Keratinocyte (primary cell): ENCODE measurements around the gene GCHFR. TPM values are rescaled to one million over a fixed set of nuclear protein-coding genes. Genes with fewer than 3 reads are reported as not detected.

Source experiments
- DNase-seq: peaks from one replicate; pipeline ENCODE4 v3.0.0-alpha.2; 2011; ENCODE audit warnings: low read depth, missing footprints, low spot score
- FAIRE-seq: peaks from 2 replicates; lab custom pipeline; 2011; peaks lifted over from hg19 to GRCh38; lab: Jason Lieb, UNC
- H2AFZ ChIP-seq: 2 replicates; pipeline ENCODE4 v1.6.0; 2012; ENCODE audit warnings: low read length, control low read depth, inconsistent platforms; ENCODE audit not compliant: control insufficient read depth
- H3K27ac ChIP-seq: 2 replicates; pipeline ENCODE4 v1.5.1; 2011; ENCODE audit warnings: low read length; ENCODE audit not compliant: control insufficient read depth, insufficient read depth
- H3K27me3 ChIP-seq: 3 replicates; pipeline ENCODE4 v1.6.0; 2011; ENCODE audit warnings: low read length; ENCODE audit not compliant: control insufficient read depth, insufficient read depth; ENCODE audit errors: extremely low read depth
- H3K36me3 ChIP-seq, 2 experiments: 2 replicates in 1 of 2; 3 replicates in 1 of 2; pipeline ENCODE4 v1.5.1; 2011; ENCODE audit warnings: low read length in 2 of 2, mild to moderate bottlenecking in 1 of 2; ENCODE audit not compliant: control insufficient read depth in 2 of 2, insufficient read depth in 2 of 2; ENCODE audit errors: extremely low read depth in 1 of 2
- H3K4me1 ChIP-seq: 3 replicates; pipeline ENCODE4 v1.5.1; 2011; ENCODE audit warnings: low read length; ENCODE audit not compliant: control insufficient read depth, insufficient read depth; ENCODE audit errors: extremely low read depth
- H3K4me2 ChIP-seq: 3 replicates; pipeline ENCODE4 v1.6.0; 2011; ENCODE audit warnings: low read depth, low read length; ENCODE audit not compliant: control insufficient read depth, insufficient read depth; ENCODE audit errors: extremely low read depth
- H3K4me3 ChIP-seq, 3 experiments: fragments of 200-600 bp in 1 of 3; sonication (generic) in 1 of 3; 2 replicates in 2 of 3; 3 replicates in 1 of 3; pipeline ENCODE4 v1.5.1; 2011 to 2016; ENCODE audit warnings: low read length in 3 of 3, mild to moderate bottlenecking in 3 of 3, control low read depth in 2 of 3, inconsistent platforms in 1 of 3, low read depth in 1 of 3, mixed read lengths in 1 of 3, mixed run types in 1 of 3, moderate library complexity in 1 of 3; ENCODE audit not compliant: control insufficient read depth in 2 of 3, insufficient read depth in 2 of 3; ENCODE audit errors: extremely low read depth in 1 of 3
- H3K79me2 ChIP-seq: 2 replicates; pipeline ENCODE4 v1.6.0; 2012; ENCODE audit warnings: low read length; ENCODE audit not compliant: control insufficient read depth, insufficient read depth
- H3K9ac ChIP-seq: 3 replicates; pipeline ENCODE4 v1.6.0; 2011; ENCODE audit warnings: low read length; ENCODE audit not compliant: control insufficient read depth, insufficient read depth; ENCODE audit errors: extremely low read depth
- H3K9me1 ChIP-seq: 3 replicates; pipeline ENCODE4 v1.6.0; 2011; ENCODE audit warnings: low read length; ENCODE audit not compliant: control insufficient read depth, insufficient read depth; ENCODE audit errors: extremely low read depth
- H3K9me3 ChIP-seq: 2 replicates; pipeline ENCODE4 v1.5.1; 2012; ENCODE audit warnings: low read depth, low read length; ENCODE audit not compliant: control insufficient read depth
- H4K20me1 ChIP-seq: 3 replicates; pipeline ENCODE4 v1.6.0; 2011; ENCODE audit warnings: low read length; ENCODE audit not compliant: control insufficient read depth, insufficient read depth; ENCODE audit errors: extremely low read depth
- EZH2 ChIP-seq: IDR thresholded peaks from one replicate; pipeline ENCODE4 v1.6.1; 2012; ENCODE audit warnings: inconsistent platforms, mild to moderate bottlenecking, low read length, moderate library complexity
- dilution Hi-C: fragments of 300-500 bp; cut with MboI; formaldehyde crosslinking; loops from one replicate; pipeline ENCODE4 v1.7.0; 2020; ENCODE audit warnings: low sequenced_read_pairs; ENCODE audit not compliant: extremely low pct_ligation_motif_present
- polyA plus RNA-seq, 5 experiments: library from polyadenylated mRNA; depleted of rRNA in 3 of 5; stranded (reverse) in 3 of 5; stranded (forward) in 1 of 5; unstranded in 1 of 5; fragments of >200 nt; gene quantifications; 1 replicate in 1 of 5; 2 replicates in 3 of 5; 3 replicates in 1 of 5; pipeline versions ENCODE4 v1.2.1 to v1.2.3, GENCODE V29; 2011 to 2012; ENCODE audit warnings: missing spikeins in 2 of 5, low read depth in 1 of 5, low replicate concordance in 1 of 5
- TF ChIP-seq, protein P1 (sequence below), 3 experiments: IDR thresholded peaks in 1 of 3; conservative IDR thresholded peaks in 1 of 3; optimal IDR thresholded peaks in 1 of 3; 2 replicates in 2 of 3; 3 replicates in 1 of 3; pipeline versions ENCODE3 to v1.5.1; 2011; ENCODE audit warnings: low read length in 3 of 3, mild to moderate bottlenecking in 3 of 3, moderate library complexity in 2 of 3, control low read depth in 1 of 3, inconsistent platforms in 1 of 3; ENCODE audit not compliant: insufficient read depth in 2 of 3; ENCODE audit errors: extremely low read depth in 1 of 3

The GCHFR gene
- polyA plus RNA-seq, 1 donor (not counting 4 experiments of a cell fraction or from before 2014, with no cell fraction given) = 2.7 TPM

DNA sequence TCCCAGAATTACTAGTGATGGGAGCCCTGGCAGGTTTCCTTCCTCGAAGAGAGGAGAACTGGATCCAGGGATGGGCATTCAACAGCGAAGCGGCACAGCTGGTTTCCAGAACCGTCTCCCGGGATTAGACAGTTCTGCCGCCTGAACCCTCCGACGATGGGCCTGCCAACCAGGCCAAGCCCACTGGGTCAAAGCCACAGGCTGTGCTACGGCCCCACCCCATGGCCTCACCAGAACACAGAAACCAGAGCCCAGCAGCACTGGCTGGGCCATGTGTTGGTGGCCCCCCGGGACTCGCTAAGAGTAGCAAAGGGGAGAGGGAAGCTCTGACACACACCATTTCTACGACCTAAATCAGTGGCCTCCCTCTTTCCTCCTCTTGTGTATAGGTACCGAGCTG, 8.1 kb downstream of the GCHFR start:
- Histone ChIP-seq H3K4me2 (no peak overlapping the region), H3K9me1 (peaks cover 2% of the 10 kb centered on the region), H2AFZ (no peak overlapping the region), H3K27ac (no peak overlapping the region), H3K79me2 (no peaks in the 10 kb centered on the region), H4K20me1 (no peaks in the 10 kb centered on the region), H3K9me3 (no peaks in the 10 kb centered on the region), H3K9ac (no peak overlapping the region), H3K4me3 (no peak overlapping the region), H3K4me1 (peaks cover 42% of the 10 kb centered on the region), H3K36me3 (peaks cover 30 to 33% of the 10 kb centered on the region in 2 experiments), H3K27me3 (no peaks in the 10 kb centered on the region)
- FAIRE-seq (no peak), DNase-seq (no peak)
- TF ChIP-seq EZH2 = no peak
- TF ChIP-seq, protein P1, sequence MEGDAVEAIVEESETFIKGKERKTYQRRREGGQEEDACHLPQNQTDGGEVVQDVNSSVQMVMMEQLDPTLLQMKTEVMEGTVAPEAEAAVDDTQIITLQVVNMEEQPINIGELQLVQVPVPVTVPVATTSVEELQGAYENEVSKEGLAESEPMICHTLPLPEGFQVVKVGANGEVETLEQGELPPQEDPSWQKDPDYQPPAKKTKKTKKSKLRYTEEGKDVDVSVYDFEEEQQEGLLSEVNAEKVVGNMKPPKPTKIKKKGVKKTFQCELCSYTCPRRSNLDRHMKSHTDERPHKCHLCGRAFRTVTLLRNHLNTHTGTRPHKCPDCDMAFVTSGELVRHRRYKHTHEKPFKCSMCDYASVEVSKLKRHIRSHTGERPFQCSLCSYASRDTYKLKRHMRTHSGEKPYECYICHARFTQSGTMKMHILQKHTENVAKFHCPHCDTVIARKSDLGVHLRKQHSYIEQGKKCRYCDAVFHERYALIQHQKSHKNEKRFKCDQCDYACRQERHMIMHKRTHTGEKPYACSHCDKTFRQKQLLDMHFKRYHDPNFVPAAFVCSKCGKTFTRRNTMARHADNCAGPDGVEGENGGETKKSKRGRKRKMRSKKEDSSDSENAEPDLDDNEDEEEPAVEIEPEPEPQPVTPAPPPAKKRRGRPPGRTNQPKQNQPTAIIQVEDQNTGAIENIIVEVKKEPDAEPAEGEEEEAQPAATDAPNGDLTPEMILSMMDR (optimal IDR thresholded peaks at IDR 0.05 in 1 of 3, IDR thresholded peaks at IDR 0.05 in 1 of 3, conservative IDR thresholded peaks at IDR 0.05 in 1 of 3; ENCODE audit: extremely low read depth in 1 of 3, insufficient read depth in 2 of 3, low read length in 3 of 3) = no peak
- dilution Hi-C loops = no loop called here

GRCh38 chr15:40773496-40773895, 9.6 kb downstream of the GCHFR start:
- FAIRE-seq (no peak), DNase-seq (no peak)
- Histone ChIP-seq H3K4me1 (peaks cover 34% of the 10 kb centered on the region), H3K4me2 (no peak overlapping the region), H3K36me3 (peaks cover 31 to 32% of the 10 kb centered on the region in 2 experiments), H3K27me3 (no peaks in the 10 kb centered on the region), H3K9me3 (no peaks in the 10 kb centered on the region), H3K79me2 (no peaks in the 10 kb centered on the region), H3K4me3 (no peak overlapping the region), H3K9me1 (no peaks in the 10 kb centered on the region), H2AFZ (no peak overlapping the region), H3K27ac (no peak overlapping the region), H3K9ac (no peak overlapping the region), H4K20me1 (no peaks in the 10 kb centered on the region)
- TF ChIP-seq EZH2 = no peak
- TF ChIP-seq, protein P1 (optimal IDR thresholded peaks at IDR 0.05 in 1 of 3, IDR thresholded peaks at IDR 0.05 in 1 of 3, conservative IDR thresholded peaks at IDR 0.05 in 1 of 3; ENCODE audit: extremely low read depth in 1 of 3, insufficient read depth in 2 of 3, low read length in 3 of 3) = no peak
- dilution Hi-C loops = no loop called here
